HepG2 (cell line): Measurements from ENCODE around the gene CDRT4. TPM values are rescaled to one million over a fixed set of nuclear protein-coding genes. Genes with fewer than 3 reads are reported as not detected.

Experiments used
- ATM ChIP-seq: fragments of 450-650 bp; IDR thresholded peaks from 2 replicates; pipeline ENCODE4 v1.7.1; 2017; ENCODE audit warnings: mild to moderate bottlenecking, borderline replicate concordance
- BCL6 ChIP-seq: IDR thresholded peaks from 2 replicates; pipeline ENCODE4 v1.6.1; 2016; ENCODE audit warnings: missing genetic modification reagents, missing compliant biosample characterization
- EP300 ChIP-seq, 3 experiments: sonication (generic) in 1 of 3; formaldehyde crosslinking in 1 of 3; IDR thresholded peaks; 2 replicates each; pipeline versions ENCODE4 v1.5.1 to v1.6.1; 2011 to 2020; ENCODE audit warnings: low read depth in 2 of 3, low read length in 2 of 3, borderline replicate concordance in 1 of 3, improper control_type of control experiment in 1 of 3, mild to moderate bottlenecking in 1 of 3, missing genetic modification reagents in 1 of 3, moderate library complexity in 1 of 3
- GATA4 ChIP-seq: sonication (generic); IDR thresholded peaks from 2 replicates; pipeline ENCODE4 v1.6.1; 2016; ENCODE audit warnings: antibody characterized with exemption, low read depth, borderline replicate concordance
- HOXD1 ChIP-seq: sonication (generic); formaldehyde crosslinking; IDR thresholded peaks from 2 replicates; pipeline ENCODE4 v1.5.0; 2020; ENCODE audit warnings: missing genetic modification reagents
- MBNL3 ChIP-seq: fragments of 250-450 bp; sonication (Bioruptor Pico); conservative IDR thresholded peaks from 2 replicates; pipeline ENCODE4 v1.8.0; 2022; ENCODE audit warnings: mild to moderate bottlenecking, inconsistent platforms
- MED13 ChIP-seq: sonication (generic); formaldehyde crosslinking; IDR thresholded peaks from 2 replicates; pipeline ENCODE4 v1.5.0; 2020; ENCODE audit warnings: missing genetic modification reagents
- MYC ChIP-seq: sonication (generic); formaldehyde crosslinking; IDR thresholded peaks from 2 replicates; pipeline ENCODE4 v1.9.0; 2021; ENCODE audit warnings: missing genetic modification reagents, borderline replicate concordance
- PHF5A ChIP-seq: IDR thresholded peaks from one replicate; pipeline ENCODE4 v1.6.1; 2018; ENCODE audit warnings: low read depth, missing genetic modification reagents; ENCODE audit not compliant: unreplicated experiment
- RFXAP ChIP-seq: sonication (generic); formaldehyde crosslinking; IDR thresholded peaks from 2 replicates; pipeline ENCODE4 v1.4.0; 2020; ENCODE audit warnings: missing genetic modification reagents, borderline replicate concordance
- SPEN ChIP-seq: sonication (generic); formaldehyde crosslinking; IDR thresholded peaks from 2 replicates; pipeline ENCODE4 v1.5.1; 2020; ENCODE audit warnings: low read depth, mild to moderate bottlenecking, missing genetic modification reagents
- THYN1 ChIP-seq: sonication (generic); formaldehyde crosslinking; IDR thresholded peaks from 2 replicates; pipeline ENCODE4 v1.8.1; 2023; ENCODE audit warnings: low read depth, mild to moderate bottlenecking, moderate library complexity, missing genetic modification reagents, borderline replicate concordance
- TSC22D2 ChIP-seq: sonication (generic); formaldehyde crosslinking; IDR thresholded peaks from 2 replicates; pipeline ENCODE4 v1.5.1; 2020; ENCODE audit warnings: missing genetic modification reagents, mild to moderate bottlenecking, borderline replicate concordance
- ZC3H13 ChIP-seq: sonication (generic); formaldehyde crosslinking; IDR thresholded peaks from 2 replicates; pipeline ENCODE4 v1.8.1; 2023; ENCODE audit warnings: mild to moderate bottlenecking, missing genetic modification reagents, moderate library complexity
- ZNF136 ChIP-seq: sonication (generic); formaldehyde crosslinking; IDR thresholded peaks from 2 replicates; pipeline ENCODE4 v1.8.1; 2022; ENCODE audit warnings: low read depth, mild to moderate bottlenecking, moderate library complexity, missing genetic modification reagents
- ZNF205 ChIP-seq: IDR thresholded peaks from 2 replicates; pipeline ENCODE4 v1.6.1; 2018; ENCODE audit warnings: missing biosample characterization, missing genetic modification reagents
- ZNF354B ChIP-seq: sonication (generic); formaldehyde crosslinking; IDR thresholded peaks from 2 replicates; pipeline ENCODE4 v1.8.0; 2022; ENCODE audit warnings: mild to moderate bottlenecking, missing genetic modification reagents
- ZNF496 ChIP-seq: sonication (generic); formaldehyde crosslinking; IDR thresholded peaks from 2 replicates; pipeline ENCODE4 v1.8.1; 2023; ENCODE audit warnings: mild to moderate bottlenecking, moderate library complexity, missing genetic modification reagents; ENCODE audit not compliant: insufficient replicate concordance
- ZNF616 ChIP-seq: sonication (generic); formaldehyde crosslinking; IDR thresholded peaks from 2 replicates; pipeline ENCODE4 v1.5.0; 2020; ENCODE audit warnings: low read depth, mild to moderate bottlenecking, missing genetic modification reagents
- ZNF619 ChIP-seq: sonication (generic); formaldehyde crosslinking; IDR thresholded peaks from 2 replicates; pipeline ENCODE4 v1.4.0; 2020; ENCODE audit warnings: mild to moderate bottlenecking, missing genetic modification reagents
- ZNF629 ChIP-seq: sonication (generic); formaldehyde crosslinking; conservative IDR thresholded peaks from 2 replicates; pipeline ENCODE4 v1.5.0; 2020; ENCODE audit warnings: missing genetic modification reagents
- polyA plus RNA-seq, 8 experiments: library from polyadenylated mRNA; depleted of rRNA in 3 of 8; stranded (reverse) in 7 of 8; unstranded in 1 of 8; fragments of >200 nt; fragmentation: Illumina TruSeq in 4 of 8; extraction: Trizol in 4 of 8; gene quantifications; 2 replicates each; pipeline versions ENCODE4 v1.2.1 to v1.2.3, GENCODE V29; 2011 to 2016; ENCODE audit warnings: low read depth in 4 of 8, missing spikeins in 1 of 8, mixed read lengths in 1 of 8; ENCODE audit not compliant: insufficient read depth in 1 of 8
- total RNA-seq, 5 experiments: library from RNA; depleted of rRNA; stranded (reverse); fragments of >200 nt; fragmentation: Illumina TruSeq; extraction: Trizol; gene quantifications; 2 replicates each; pipeline ENCODE4 v1.2.3, GENCODE V29; 2016; ENCODE audit warnings: low read depth in 1 of 5
- TF ChIP-seq, protein P1 (sequence below): sonication (generic); formaldehyde crosslinking; IDR thresholded peaks from 2 replicates; pipeline ENCODE4 v1.4.0; 2020; ENCODE audit warnings: missing genetic modification reagents
- TF ChIP-seq, protein P2 (sequence below): IDR thresholded peaks from 2 replicates; pipeline ENCODE4 v1.6.1; 2018; ENCODE audit warnings: missing genetic modification reagents, mild to moderate bottlenecking, missing compliant biosample characterization
- TF ChIP-seq, protein P3 (sequence below): sonication (generic); formaldehyde crosslinking; IDR thresholded peaks from 2 replicates; pipeline ENCODE4 v1.5.0; 2020; ENCODE audit warnings: missing genetic modification reagents, mild to moderate bottlenecking, borderline replicate concordance
- TF ChIP-seq, protein P4 (sequence below): fragments of 450-650 bp; IDR thresholded peaks from 2 replicates; pipeline ENCODE4 v1.6.1; 2017

Gene CDRT4
- total and polyA plus RNA-seq, 2 of the 13 experiments (the other 11 are each of a cell fraction or from before 2014, with no cell fraction given), result 5.8 to 12.1 TPM

DNA sequence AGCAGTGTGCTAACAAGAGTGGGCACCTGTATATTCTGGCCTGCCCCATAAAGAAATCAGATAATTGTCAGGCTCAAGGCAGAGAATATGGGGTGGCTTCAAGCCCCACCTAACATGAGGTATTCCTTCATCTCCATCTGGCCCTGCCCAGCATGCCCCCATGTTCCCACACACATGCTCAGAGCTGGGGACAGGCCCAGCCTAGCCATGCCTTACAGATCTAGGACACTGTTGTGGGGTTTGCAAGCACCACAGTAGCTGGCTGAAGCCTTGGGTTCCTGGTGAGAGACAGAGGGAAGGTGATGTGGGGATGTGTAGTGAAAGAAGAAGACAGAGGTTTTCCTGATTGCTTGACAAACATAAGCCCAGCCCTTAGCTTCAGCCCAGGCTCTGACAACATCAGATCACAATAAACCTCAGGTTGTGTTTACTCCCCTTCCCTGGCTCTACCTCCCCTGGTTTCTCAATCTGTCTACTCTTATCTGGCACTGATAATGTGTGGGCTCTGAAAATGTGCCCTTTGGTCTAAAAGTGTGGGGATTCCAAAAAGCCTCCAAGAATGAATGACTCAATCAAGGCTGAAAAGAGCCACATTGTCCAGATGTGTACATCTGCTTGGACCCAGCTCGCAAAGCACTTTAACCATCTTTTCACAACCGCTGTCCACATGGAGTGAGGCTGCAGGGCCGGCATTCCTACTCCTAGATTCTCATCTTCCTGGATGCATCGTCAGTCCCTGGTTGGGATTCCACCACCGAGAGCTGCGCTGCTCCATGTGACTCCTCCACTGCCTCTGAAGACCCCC, 34.4 kb downstream of the CDRT4 start (continued):
- TF ChIP-seq MBNL3 (CRISPR knock-in tag), result no peak
- TF ChIP-seq RFXAP (CRISPR knock-in tag), result peak; percentile 48; the same call in 1 of the 2 replicates
- TF ChIP-seq SPEN (CRISPR knock-in tag), result no peak
- no peak for TF ChIP-seq ZNF205
- TF ChIP-seq ZNF136, result no peak
- TF ChIP-seq PHF5A (CRISPR knock-in tag), result no peak
- no peak for TF ChIP-seq ZNF619 (CRISPR knock-in tag)
- no peak for TF ChIP-seq ZNF616
- peak; percentile 88 for TF ChIP-seq GATA4
- peak; percentile 35; the same call in 1 of the 2 replicates for TF ChIP-seq MYC (CRISPR knock-in tag)
- TF ChIP-seq ZNF354B, result no peak
- TF ChIP-seq ZC3H13, result peak; percentile 47; the same call in 1 of the 2 replicates
- no peak for TF ChIP-seq TSC22D2 (CRISPR knock-in tag)
- TF ChIP-seq, protein P1, sequence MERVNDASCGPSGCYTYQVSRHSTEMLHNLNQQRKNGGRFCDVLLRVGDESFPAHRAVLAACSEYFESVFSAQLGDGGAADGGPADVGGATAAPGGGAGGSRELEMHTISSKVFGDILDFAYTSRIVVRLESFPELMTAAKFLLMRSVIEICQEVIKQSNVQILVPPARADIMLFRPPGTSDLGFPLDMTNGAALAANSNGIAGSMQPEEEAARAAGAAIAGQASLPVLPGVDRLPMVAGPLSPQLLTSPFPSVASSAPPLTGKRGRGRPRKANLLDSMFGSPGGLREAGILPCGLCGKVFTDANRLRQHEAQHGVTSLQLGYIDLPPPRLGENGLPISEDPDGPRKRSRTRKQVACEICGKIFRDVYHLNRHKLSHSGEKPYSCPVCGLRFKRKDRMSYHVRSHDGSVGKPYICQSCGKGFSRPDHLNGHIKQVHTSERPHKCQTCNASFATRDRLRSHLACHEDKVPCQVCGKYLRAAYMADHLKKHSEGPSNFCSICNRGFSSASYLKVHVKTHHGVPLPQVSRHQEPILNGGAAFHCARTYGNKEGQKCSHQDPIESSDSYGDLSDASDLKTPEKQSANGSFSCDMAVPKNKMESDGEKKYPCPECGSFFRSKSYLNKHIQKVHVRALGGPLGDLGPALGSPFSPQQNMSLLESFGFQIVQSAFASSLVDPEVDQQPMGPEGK (CRISPR knock-in tag), result peak; percentile 60
- TF ChIP-seq MED13 (CRISPR knock-in tag), result no peak
- TF ChIP-seq ATM, result no peak
- no peak for TF ChIP-seq ZNF496
- no peak for TF ChIP-seq HOXD1 (CRISPR knock-in tag)
- TF ChIP-seq, protein P2, sequence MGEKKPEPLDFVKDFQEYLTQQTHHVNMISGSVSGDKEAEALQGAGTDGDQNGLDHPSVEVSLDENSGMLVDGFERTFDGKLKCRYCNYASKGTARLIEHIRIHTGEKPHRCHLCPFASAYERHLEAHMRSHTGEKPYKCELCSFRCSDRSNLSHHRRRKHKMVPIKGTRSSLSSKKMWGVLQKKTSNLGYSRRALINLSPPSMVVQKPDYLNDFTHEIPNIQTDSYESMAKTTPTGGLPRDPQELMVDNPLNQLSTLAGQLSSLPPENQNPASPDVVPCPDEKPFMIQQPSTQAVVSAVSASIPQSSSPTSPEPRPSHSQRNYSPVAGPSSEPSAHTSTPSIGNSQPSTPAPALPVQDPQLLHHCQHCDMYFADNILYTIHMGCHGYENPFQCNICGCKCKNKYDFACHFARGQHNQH (CRISPR knock-in tag), result peak; percentile 24; the same call in 1 of the 2 replicates
- TF ChIP-seq ZNF629 (CRISPR knock-in tag), result peak; percentile 59
- peak in 1 of 2 experiments; percentile 89; a peak in 1 of 4 replicates for TF ChIP-seq EP300 (IDR thresholded peaks at IDR 0.05; ENCODE audit: low read depth in 2 of 2, low read length in 2 of 2)
- TF ChIP-seq EP300 (CRISPR knock-in tag; IDR thresholded peaks at IDR 0.05; ENCODE audit: borderline replicate concordance), result peak; percentile 65; the same call in 1 of the 2 replicates
- TF ChIP-seq BCL6, result peak; percentile 86
- TF ChIP-seq, protein P3, sequence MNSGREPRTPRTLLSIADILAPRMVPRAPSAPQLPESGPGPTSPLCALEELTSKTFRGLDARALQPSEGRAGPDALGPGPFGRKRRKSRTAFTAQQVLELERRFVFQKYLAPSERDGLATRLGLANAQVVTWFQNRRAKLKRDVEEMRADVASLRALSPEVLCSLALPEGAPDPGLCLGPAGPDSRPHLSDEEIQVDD (CRISPR knock-in tag), result no peak
- TF ChIP-seq, protein P4, sequence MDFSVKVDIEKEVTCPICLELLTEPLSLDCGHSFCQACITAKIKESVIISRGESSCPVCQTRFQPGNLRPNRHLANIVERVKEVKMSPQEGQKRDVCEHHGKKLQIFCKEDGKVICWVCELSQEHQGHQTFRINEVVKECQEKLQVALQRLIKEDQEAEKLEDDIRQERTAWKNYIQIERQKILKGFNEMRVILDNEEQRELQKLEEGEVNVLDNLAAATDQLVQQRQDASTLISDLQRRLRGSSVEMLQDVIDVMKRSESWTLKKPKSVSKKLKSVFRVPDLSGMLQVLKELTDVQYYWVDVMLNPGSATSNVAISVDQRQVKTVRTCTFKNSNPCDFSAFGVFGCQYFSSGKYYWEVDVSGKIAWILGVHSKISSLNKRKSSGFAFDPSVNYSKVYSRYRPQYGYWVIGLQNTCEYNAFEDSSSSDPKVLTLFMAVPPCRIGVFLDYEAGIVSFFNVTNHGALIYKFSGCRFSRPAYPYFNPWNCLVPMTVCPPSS, result no peak
- no peak for TF ChIP-seq THYN1 (CRISPR knock-in tag)
